B cell (primary cell): ENCODE measurements around the gene IL12RB1. TPM values are rescaled to one million over a fixed set of nuclear protein-coding genes. Genes with fewer than 3 reads are reported as not detected.

ENCODE experiments used
- ATAC-seq: fragments of 200-7000 bp; cut with Tn5 transposase; one replicate; pipeline ENCODE4 v1.10.0; 2021; ENCODE audit warnings: low read depth, mild to moderate bottlenecking, moderate number of reproducible peaks, moderate library complexity
- CTCF ChIA-PET: fragments of 350-600 bp; sonication (Branson Sonifier 250); formaldehyde crosslinking; loops from one replicate; lab custom pipeline; 2021; ENCODE audit warnings: antibody characterized with exemption, inconsistent platforms; lab: Charles Lee
- POLR2A ChIA-PET: fragments of 350-600 bp; sonication (Branson Sonifier 250); formaldehyde crosslinking; loops from one replicate; lab custom pipeline; 2021; ENCODE audit warnings: antibody characterized with exemption; lab: Charles Lee
- DNase-seq: peaks from one replicate; pipeline ENCODE4 v3.0.0; 2013
- H2AFZ ChIP-seq: 2 replicates; pipeline ENCODE4 v1.6.1; 2012; ENCODE audit warnings: mild to moderate bottlenecking, low read depth, low read length; ENCODE audit not compliant: insufficient read depth, poor library complexity, severe bottlenecking
- H3K27ac ChIP-seq, 2 donors: 1 replicate in 1 of 2; 2 replicates in 1 of 2; pipeline ENCODE4 v1.5.1; 2012 to 2013; ENCODE audit warnings: low read length in 2 of 2, mild to moderate bottlenecking in 2 of 2, moderate library complexity in 1 of 2
- H3K27me3 ChIP-seq, 4 experiments: fragments of 200-600 bp in 1 of 4; sonication (generic) in 1 of 4; replicated peaks in 1 of 4; 1 replicate in 2 of 4; 2 replicates in 2 of 4; pipeline versions ENCODE4 v1.6.1 to v1.7.0; 2013 to 2016; ENCODE audit warnings: low read length in 3 of 4, mild to moderate bottlenecking in 2 of 4, mixed read lengths in 1 of 4, moderate library complexity in 1 of 4; ENCODE audit not compliant: insufficient read depth in 4 of 4, control insufficient read depth in 3 of 4; ENCODE audit errors: control extremely low read depth in 1 of 4
- H3K36me3 ChIP-seq, 2 experiments: replicated peaks in 1 of 2; 1 replicate in 1 of 2; 2 replicates in 1 of 2; pipeline versions ENCODE4 v1.6.1 to v1.7.1; 2013; ENCODE audit warnings: low read length in 1 of 2; ENCODE audit not compliant: insufficient read depth in 2 of 2, control insufficient read depth in 1 of 2; ENCODE audit errors: control extremely low read depth in 1 of 2, extremely low read depth in 1 of 2
- H3K4me1 ChIP-seq, 2 donors: fragments of 200-600 bp in 1 of 2; sonication (generic) in 1 of 2; 1 replicate in 1 of 2; 2 replicates in 1 of 2; pipeline versions ENCODE4 v1.5.1 to v1.6.1; 2013 to 2017; ENCODE audit warnings: low read length in 2 of 2; ENCODE audit not compliant: control insufficient read depth in 2 of 2, insufficient read depth in 2 of 2
- H3K4me2 ChIP-seq: replicated peaks from 2 replicates; pipeline ENCODE3; 2012; ENCODE audit warnings: mild to moderate bottlenecking, low read depth, low read length; ENCODE audit not compliant: poor library complexity, severe bottlenecking
- H3K4me3 ChIP-seq, 5 experiments: fragments of 200-600 bp in 1 of 5; sonication (generic) in 1 of 5; 1 replicate in 3 of 5; 2 replicates in 2 of 5; pipeline versions ENCODE4 v1.5.1 to v1.7.0; 2011 to 2016; ENCODE audit warnings: low read length in 4 of 5, mild to moderate bottlenecking in 4 of 5, low read depth in 2 of 5, control low read depth in 1 of 5, moderate library complexity in 1 of 5; ENCODE audit not compliant: insufficient read depth in 1 of 5; ENCODE audit errors: control extremely low read depth in 1 of 5, extremely low read depth in 1 of 5
- H3K79me2 ChIP-seq: fragments of 200-600 bp; sonication (generic); one replicate; pipeline ENCODE4 v1.6.0; 2016; ENCODE audit warnings: low read length; ENCODE audit not compliant: control insufficient read depth, insufficient read depth
- H3K9ac ChIP-seq: fragments of 200-600 bp; sonication (generic); 2 replicates; pipeline ENCODE4 v1.6.1; 2017; ENCODE audit warnings: mild to moderate bottlenecking, low read length, moderate library complexity
- H3K9me3 ChIP-seq, 3 donors: one replicate each; pipeline versions ENCODE4 v1.6.1 to v1.7.1; 2013; ENCODE audit warnings: low read length in 2 of 3; ENCODE audit not compliant: control insufficient read depth in 2 of 3, insufficient read depth in 1 of 3; ENCODE audit errors: control extremely low read depth in 1 of 3
- H4K20me1 ChIP-seq: 2 replicates; pipeline ENCODE4 v1.6.0; 2012; ENCODE audit warnings: mild to moderate bottlenecking, low read length; ENCODE audit not compliant: insufficient read depth, control insufficient read depth, poor library complexity, severe bottlenecking
- H3K27ac Mint-ChIP-seq: one replicate; pipeline ENCODE4 v1.8.0; 2021; ENCODE audit warnings: mixed read lengths
- H3K27me3 Mint-ChIP-seq: one replicate; pipeline ENCODE4 v1.8.0; 2021; ENCODE audit warnings: mixed read lengths
- H3K4me1 Mint-ChIP-seq: one replicate; pipeline ENCODE4 v1.8.0; 2021; ENCODE audit warnings: mixed read lengths
- H3K4me3 Mint-ChIP-seq: one replicate; pipeline ENCODE4 v1.8.0; 2021; ENCODE audit warnings: mixed read lengths
- H3K9me3 Mint-ChIP-seq: one replicate; pipeline ENCODE4 v1.8.0; 2022; ENCODE audit warnings: mixed read lengths; ENCODE audit not compliant: insufficient read depth
- CTCF ChIP-seq: fragments of 200-600 bp; IDR thresholded peaks from one replicate; pipeline ENCODE4 v1.8.0; 2022; ENCODE audit warnings: antibody characterized with exemption, mild to moderate bottlenecking
- EZH2 ChIP-seq: IDR thresholded peaks from 2 replicates; pipeline ENCODE4 v1.6.1; 2012; ENCODE audit warnings: borderline replicate concordance, low read depth, mild to moderate bottlenecking, moderate library complexity, low read length; ENCODE audit not compliant: insufficient read depth, poor library complexity, severe bottlenecking
- WGBS: methylation state at CpG from one replicate; pipeline ENCODE4 v1.1.5; 2013; ENCODE audit warnings: missing lambda C conversion rate; ENCODE audit not compliant: insufficient coverage; 5-methylcytosine and 5-hydroxymethylcytosine counted together
- intact Hi-C: fragments of 100-400 bp; cut with micrococcal nuclease; formaldehyde crosslinking; loops from one replicate; pipeline ENCODE4 v1.10.0; 2022
- polyA plus RNA-seq: library from polyadenylated mRNA; depleted of rRNA; stranded (reverse); fragments of >200 nt; gene quantifications from 2 replicates; pipeline ENCODE4 v1.2.3, GENCODE V29; 2012
- total RNA-seq, 2 donors: library from RNA; stranded (reverse); fragments of 120-200 nt in 1 of 2; gene quantifications; 1 replicate in 1 of 2; 2 replicates in 1 of 2; pipeline versions ENCODE4 v1.2.3 to v1.2.4, GENCODE V29; 2013 to 2022

Gene IL12RB1
- total and polyA plus RNA-seq, 2 donors (not counting 1 experiment from before 2014, with no cell fraction given): 18.8 to 24.5 TPM

GRCh38 chr19:18119717-18120105, 33.0 kb upstream of the IL12RB1 start:
- Histone ChIP-seq H3K4me3 (peak overlapping the region in 3 of 5 experiments; percentile 65 to 71 (median 66)), H3K9ac (peak overlapping the region; percentile 66), H4K20me1 (peaks cover 80% of the 10 kb centered on the region), H3K27ac (peak overlapping the region; percentile 36 to 42), H2AFZ (no peak overlapping the region), H3K4me2 (peak overlapping the region; percentile 90), H3K79me2 (peaks cover 89% of the 10 kb centered on the region), H3K36me3 (peaks cover 2 to 45% of the 10 kb centered on the region in 2 experiments), H3K27me3 (no peaks in the 10 kb centered on the region), H3K4me1 (peaks cover 28 to 32% of the 10 kb centered on the region in 2 donors), H3K9me3 (no peaks in the 10 kb centered on the region)
- TF ChIP-seq EZH2 (no peak), CTCF (no peak)
- POLR2A ChIA-PET: interaction anchor here (0.6 to 2.7 kb wide), 4 partner anchors 32 to 165 kb away, joined by 3 to 9 read pairs (median 6); partner anchors contain the start of genes ARRDC2 and PIK3R2
- no peak for DNase-seq
- Mint-ChIP-seq H3K4me1 (peaks cover 42% of the 10 kb centered on the region), H3K4me3 (peak overlapping the region; percentile 64), H3K27me3 (no peaks in the 10 kb centered on the region), H3K27ac (peak overlapping the region; percentile 90), H3K9me3 (no peaks in the 10 kb centered on the region)
- intact Hi-C loops: no loop called here
- CTCF ChIA-PET: interaction anchor here (0.7 to 3.8 kb wide), 4 partner anchors 28 to 132 kb away, joined by 3 to 13 read pairs (median 5); partner anchors contain the start of gene PIK3R2
- no peak for ATAC-seq
- 84% methylated on average over 13 of the region's 14 CpGs for WGBS

GRCh38 chr19:18119013-18119716, 32.4 kb upstream of the IL12RB1 start:
- H4K20me1 ChIP-seq: peaks cover 81% of the 10 kb centered on the region
- peak overlapping the region; percentile 36 for H2AFZ ChIP-seq
- H3K4me3 ChIP-seq: peak overlapping the region in 4 of 5 experiments; percentile 64 to 71 (median 66)
- peak overlapping the region; percentile 86 for H3K4me3 Mint-ChIP-seq
- H3K4me2 ChIP-seq: peak overlapping the region; percentile 90
- peaks cover 28 to 32% of the 10 kb centered on the region in 2 donors for H3K4me1 ChIP-seq
- peaks cover 47% of the 10 kb centered on the region for H3K4me1 Mint-ChIP-seq
- H3K27me3 Mint-ChIP-seq: no peaks in the 10 kb centered on the region
- peaks cover 89% of the 10 kb centered on the region for H3K79me2 ChIP-seq
- no peaks in the 10 kb centered on the region for H3K27me3 ChIP-seq
- peak overlapping the region; percentile 90 for H3K27ac Mint-ChIP-seq
- TF ChIP-seq EZH2: no peak
- no peak for TF ChIP-seq CTCF
- no peaks in the 10 kb centered on the region for H3K9me3 Mint-ChIP-seq
- no peak for ATAC-seq
- CTCF ChIA-PET: interaction anchor here (0.6 to 3.8 kb wide), 7 partner anchors 28 to 133 kb away, joined by 3 to 13 read pairs (median 3); partner anchors contain the start of genes ARRDC2 and PIK3R2
- peaks cover 2 to 44% of the 10 kb centered on the region in 2 experiments for H3K36me3 ChIP-seq
- peak overlapping the region; percentile 66 for H3K9ac ChIP-seq
- intact Hi-C loops: no loop called here
- H3K9me3 ChIP-seq: no peaks in the 10 kb centered on the region
- peak overlapping the region; percentile 47 to 69 for H3K27ac ChIP-seq
- DNase-seq: peak; percentile 70
- WGBS: 27% methylated on average over 13 of the region's 13 CpGs
- POLR2A ChIA-PET: interaction anchor here (1.3 to 2.7 kb wide), 6 partner anchors 10 to 119 kb away, joined by 3 to 10 read pairs (median 6); partner anchors contain the start of genes ARRDC2 and PIK3R2
